Prostate gland (tissue), 2 donors: Measurements from ENCODE around the gene RSPH1. TPM values are rescaled to one million over a fixed set of nuclear protein-coding genes. Genes with fewer than 3 reads are reported as not detected.

Experiments
- DNase-seq: peaks from one replicate; pipeline ENCODE4 v3.0.0-alpha.2; 2019; ENCODE audit warnings: low spot score
- H3K27ac ChIP-seq, 2 donors: fragments of 200-600 bp; sonication (generic); 2 replicates each; pipeline ENCODE4 v1.5.1; 2017 to 2019
- H3K27me3 ChIP-seq: fragments of 200-600 bp; sonication (generic); replicated peaks from 2 replicates; pipeline ENCODE4 v1.5.1; 2019; ENCODE audit not compliant: insufficient read depth
- H3K36me3 ChIP-seq, 2 donors: fragments of 200-600 bp; sonication (generic); 1 replicate in 1 of 2; 2 replicates in 1 of 2; pipeline versions ENCODE4 v1.5.1 to v1.8.1; 2017 to 2019
- H3K4me1 ChIP-seq: fragments of 200-600 bp; sonication (generic); replicated peaks from 2 replicates; pipeline ENCODE4 v1.5.1; 2019
- H3K4me3 ChIP-seq, 2 donors: fragments of 200-600 bp; sonication (generic); 2 replicates each; pipeline ENCODE4 v1.5.1; 2017 to 2019
- H3K9me3 ChIP-seq: fragments of 200-600 bp; sonication (generic); 2 replicates; pipeline ENCODE4 v1.5.1; 2017
- CTCF ChIP-seq, 4 experiments: fragments of 200-600 bp in 2 of 4; fragments of 450-650 bp in 2 of 4; sonication (generic) in 2 of 4; IDR thresholded peaks; 1 replicate in 3 of 4; 2 replicates in 1 of 4; pipeline ENCODE4 v1.5.1; 2016 to 2019; ENCODE audit warnings: antibody characterized with exemption in 4 of 4, mild to moderate bottlenecking in 2 of 4, moderate library complexity in 2 of 4
- POLR2A ChIP-seq: fragments of 450-650 bp; IDR thresholded peaks from one replicate; pipeline ENCODE4 v1.6.1; 2016; ENCODE audit warnings: antibody characterized with exemption, mild to moderate bottlenecking
- POLR2AphosphoS5 ChIP-seq: sonication (generic); formaldehyde crosslinking; IDR thresholded peaks from one replicate; pipeline ENCODE4 v1.6.1; 2017; ENCODE audit warnings: antibody characterized with exemption
- WGBS: methylation state at CpG from one replicate; pipeline ENCODE4 v1.1.5; 2018; 5-methylcytosine and 5-hydroxymethylcytosine counted together
- intact Hi-C: fragments of 100-400 bp; cut with DNase I; formaldehyde crosslinking; loops from one replicate; pipeline ENCODE4 v1.14.2; 2022
- total RNA-seq, 2 donors: library from RNA; depleted of rRNA; stranded (reverse); fragments of >200 nt; gene quantifications; one replicate each; pipeline ENCODE4 v1.1.0, GENCODE V29; 2016

The RSPH1 gene
- total RNA-seq, 2 donors from 2014 or later: 1.6 to 2.6 TPM

- H3K27me3 ChIP-seq: no peaks in the 10 kb centered on the region
- H3K4me3 ChIP-seq: no peak overlapping the region
- H3K9me3 ChIP-seq: no peaks in the 10 kb centered on the region
- WGBS: 82% methylated on average over 4 of the region's 4 CpGs
- H3K4me1 ChIP-seq: no peaks in the 10 kb centered on the region
- H3K27ac ChIP-seq: no peak overlapping the region
- H3K36me3 ChIP-seq: no peaks in the 10 kb centered on the region
- intact Hi-C loops: no loop called here
- TF ChIP-seq POLR2AphosphoS5 (no peak), CTCF (IDR thresholded peaks at IDR 0.05) (no peak), POLR2A (no peak)
- DNase-seq: no peak
These were observed 7.7 kb upstream of the RSPH1 start for GRCh38 chr21:42503711-42504110.

DNA sequence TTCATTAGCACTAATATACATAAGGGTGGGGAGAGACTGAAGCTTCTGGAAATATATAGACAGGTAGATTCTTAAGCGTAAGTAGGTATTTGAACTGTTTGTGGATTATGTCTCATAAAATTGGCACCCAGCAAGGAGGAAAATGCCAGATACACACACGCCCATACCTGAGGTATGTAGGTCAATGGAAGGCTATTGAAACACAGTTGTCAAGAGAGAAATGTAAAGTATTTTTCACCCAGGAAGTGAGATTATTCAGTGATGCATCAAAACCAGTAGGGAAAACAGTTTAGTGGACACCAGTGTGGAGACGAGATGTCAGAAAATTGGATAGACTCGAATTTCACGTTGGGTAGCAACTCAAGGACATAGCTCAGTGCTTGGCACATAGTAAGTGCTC, 4.7 kb upstream of the RSPH1 start:
- no peak for DNase-seq
- Histone ChIP-seq H3K36me3 (no peaks in the 10 kb centered on the region), H3K27me3 (no peaks in the 10 kb centered on the region), H3K4me1 (peaks cover 3% of the 10 kb centered on the region), H3K9me3 (no peaks in the 10 kb centered on the region), H3K27ac (no peak overlapping the region), H3K4me3 (no peak overlapping the region)
- WGBS: 61% methylated on average over 5 of the region's 5 CpGs
- intact Hi-C loops: no loop called here
- TF ChIP-seq POLR2A: no peak
- TF ChIP-seq CTCF (IDR thresholded peaks at IDR 0.05): no peak
- no peak for TF ChIP-seq POLR2AphosphoS5

DNA sequence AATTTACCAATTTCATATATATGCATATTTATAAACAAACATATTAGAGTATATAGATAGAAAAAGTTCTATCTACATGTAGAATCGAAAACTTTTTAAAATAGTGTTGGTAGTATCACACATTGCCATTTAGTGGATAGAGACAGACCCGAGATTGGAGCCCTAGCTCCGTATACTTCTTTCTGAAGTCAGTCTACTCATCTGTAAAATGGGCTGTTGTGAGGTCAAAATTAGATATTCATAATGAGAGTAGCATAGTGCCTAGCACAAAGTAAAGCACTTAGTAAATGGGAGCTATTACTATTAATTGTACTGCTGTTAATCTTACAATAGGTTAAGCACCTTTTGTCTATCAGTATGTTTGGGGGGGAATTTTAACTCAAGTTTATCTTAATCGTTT, 4.2 kb upstream of the RSPH1 start:
- no peak overlapping the region for H3K4me3 ChIP-seq
- peaks cover 3% of the 10 kb centered on the region for H3K4me1 ChIP-seq
- H3K27ac ChIP-seq: no peak overlapping the region
- no peak for DNase-seq
- no peaks in the 10 kb centered on the region for H3K36me3 ChIP-seq
- WGBS: 91% methylated on average over 4 of the region's 4 CpGs
- intact Hi-C loops: no loop called here
- no peaks in the 10 kb centered on the region for H3K9me3 ChIP-seq
- H3K27me3 ChIP-seq: no peaks in the 10 kb centered on the region
- no peak for TF ChIP-seq POLR2A
- no peak for TF ChIP-seq POLR2AphosphoS5
- no peak for TF ChIP-seq CTCF (IDR thresholded peaks at IDR 0.05)

DNA sequence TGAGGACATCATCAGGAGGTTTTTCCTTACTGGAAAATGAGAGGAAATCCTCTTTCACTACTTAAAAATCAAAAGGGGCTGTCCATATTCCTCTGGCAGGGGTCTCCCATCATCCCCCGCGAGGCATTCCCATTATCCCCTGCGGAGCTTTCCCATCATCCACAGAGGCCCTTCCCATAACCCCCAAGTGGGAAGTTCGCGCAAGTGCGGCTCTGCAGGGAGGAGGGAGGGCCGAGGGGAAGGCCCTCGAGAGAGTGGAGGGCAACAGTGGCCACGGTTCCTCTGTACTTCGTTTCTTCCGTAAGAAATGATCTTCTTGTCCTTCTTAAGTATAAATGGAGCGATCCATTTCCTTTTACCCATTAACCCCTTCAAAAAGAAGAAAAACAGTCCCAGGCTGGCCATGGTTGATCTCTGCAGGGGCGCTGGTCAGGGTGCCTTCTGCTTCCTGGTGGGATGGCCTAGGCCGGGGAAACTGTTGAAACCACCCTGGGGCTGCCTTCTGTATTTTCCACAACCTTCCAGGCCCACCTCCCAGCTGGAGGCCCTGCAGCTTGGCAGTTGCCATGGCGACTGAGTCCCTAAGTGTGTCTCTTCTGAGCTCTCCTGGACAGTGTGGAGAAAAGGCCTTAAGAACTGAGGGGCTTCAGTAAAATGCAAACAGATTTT, 3.6 kb upstream of the RSPH1 start:
- no peak for DNase-seq
- WGBS: 85% methylated on average over 15 of the region's 15 CpGs
- no peak overlapping the region for H3K4me3 ChIP-seq
- no peaks in the 10 kb centered on the region for H3K36me3 ChIP-seq
- H3K27ac ChIP-seq: no peak overlapping the region
- no peaks in the 10 kb centered on the region for H3K9me3 ChIP-seq
- peaks cover 3% of the 10 kb centered on the region for H3K4me1 ChIP-seq
- H3K27me3 ChIP-seq: no peaks in the 10 kb centered on the region
- TF ChIP-seq CTCF (IDR thresholded peaks at IDR 0.05) (no peak), POLR2A (no peak), POLR2AphosphoS5 (no peak)
- intact Hi-C loops: no loop called here

- H3K4me3 ChIP-seq: no peak overlapping the region
- H3K27ac ChIP-seq: peak overlapping the region; percentile 97 to 98
- no peaks in the 10 kb centered on the region for H3K36me3 ChIP-seq
- intact Hi-C loops: no loop called here
- TF ChIP-seq POLR2AphosphoS5 (peak; percentile 64), POLR2A (no peak)
- peaks cover 3% of the 10 kb centered on the region for H3K4me1 ChIP-seq
- H3K9me3 ChIP-seq: no peaks in the 10 kb centered on the region
- H3K27me3 ChIP-seq: no peaks in the 10 kb centered on the region
- no peak for DNase-seq
- WGBS: 55% methylated on average over 5 of the region's 5 CpGs
These were observed 2.0 kb upstream of the RSPH1 start for GRCh38 chr21:42498012-42498411.
